T-helper 17 cell (primary cell): ENCODE measurements around the gene FAM32A. TPM values are rescaled to one million over a fixed set of nuclear protein-coding genes. Genes with fewer than 3 reads are reported as not detected.

Experiments used
- ATAC-seq: fragments of 150-1000 bp; cut with Tn5 transposase; 2 replicates; pipeline ENCODE4 v1.10.0; 2021; ENCODE audit warnings: mild to moderate bottlenecking, moderate library complexity
- DNase-seq, 3 donors: peaks; one replicate each; pipeline versions ENCODE4 v3.0.0 to v3.0.0-alpha.2; 2020 to 2021
- H3K9me3 ChIP-seq: one replicate; pipeline ENCODE4 v1.7.0; 2013; ENCODE audit warnings: low read length, mild to moderate bottlenecking; ENCODE audit not compliant: control insufficient read depth, poor library complexity, severe bottlenecking
- H3K27ac Mint-ChIP-seq: one replicate; pipeline ENCODE4 v1.8.0; 2022; ENCODE audit warnings: mild to moderate bottlenecking, moderate library complexity, mixed read lengths
- H3K27me3 Mint-ChIP-seq: one replicate; pipeline ENCODE4 v1.8.0; 2022; ENCODE audit warnings: mixed read lengths
- H3K36me3 Mint-ChIP-seq: one replicate; pipeline ENCODE4 v1.8.0; 2022; ENCODE audit warnings: low read depth, mixed read lengths
- H3K4me1 Mint-ChIP-seq: one replicate; pipeline ENCODE4 v1.8.0; 2022; ENCODE audit warnings: mild to moderate bottlenecking, mixed read lengths
- H3K4me3 Mint-ChIP-seq: one replicate; pipeline ENCODE4 v1.8.0; 2022; ENCODE audit warnings: mild to moderate bottlenecking, moderate library complexity, mixed read lengths
- total RNA-seq, 4 donors: library from RNA in 2 of 4; stranded (reverse) in 2 of 4; gene quantifications; one replicate each; pipeline ENCODE4 v1.2.3 and lab custom pipeline; 2022 to 2026

Gene FAM32A
- total RNA-seq, 2 donors from 2014 or later, result 33.7 to 48.8 TPM

GRCh38 chr19:16226184-16226591 lies 41.0 kb downstream of the FAM32A start:
- DNase-seq (no peak), ATAC-seq (no peak)
- H3K9me3 ChIP-seq, result no peaks in the 10 kb centered on the region
- no peak overlapping the region for H3K27ac Mint-ChIP-seq
- H3K36me3 Mint-ChIP-seq, result peaks cover 10% of the 10 kb centered on the region
- no peaks in the 10 kb centered on the region for H3K4me1 Mint-ChIP-seq
- no peak overlapping the region for H3K4me3 Mint-ChIP-seq
- no peaks in the 10 kb centered on the region for H3K27me3 Mint-ChIP-seq

- ATAC-seq, result no peak
- Mint-ChIP-seq H3K36me3 (peaks cover 10% of the 10 kb centered on the region), H3K4me1 (no peaks in the 10 kb centered on the region), H3K27ac (no peak overlapping the region), H3K27me3 (no peaks in the 10 kb centered on the region), H3K4me3 (no peak overlapping the region)
- DNase-seq, result no peak
- no peaks in the 10 kb centered on the region for H3K9me3 ChIP-seq
Measured at GRCh38 chr19:16226878-16227836, 41.9 kb downstream of the FAM32A start.

DNA sequence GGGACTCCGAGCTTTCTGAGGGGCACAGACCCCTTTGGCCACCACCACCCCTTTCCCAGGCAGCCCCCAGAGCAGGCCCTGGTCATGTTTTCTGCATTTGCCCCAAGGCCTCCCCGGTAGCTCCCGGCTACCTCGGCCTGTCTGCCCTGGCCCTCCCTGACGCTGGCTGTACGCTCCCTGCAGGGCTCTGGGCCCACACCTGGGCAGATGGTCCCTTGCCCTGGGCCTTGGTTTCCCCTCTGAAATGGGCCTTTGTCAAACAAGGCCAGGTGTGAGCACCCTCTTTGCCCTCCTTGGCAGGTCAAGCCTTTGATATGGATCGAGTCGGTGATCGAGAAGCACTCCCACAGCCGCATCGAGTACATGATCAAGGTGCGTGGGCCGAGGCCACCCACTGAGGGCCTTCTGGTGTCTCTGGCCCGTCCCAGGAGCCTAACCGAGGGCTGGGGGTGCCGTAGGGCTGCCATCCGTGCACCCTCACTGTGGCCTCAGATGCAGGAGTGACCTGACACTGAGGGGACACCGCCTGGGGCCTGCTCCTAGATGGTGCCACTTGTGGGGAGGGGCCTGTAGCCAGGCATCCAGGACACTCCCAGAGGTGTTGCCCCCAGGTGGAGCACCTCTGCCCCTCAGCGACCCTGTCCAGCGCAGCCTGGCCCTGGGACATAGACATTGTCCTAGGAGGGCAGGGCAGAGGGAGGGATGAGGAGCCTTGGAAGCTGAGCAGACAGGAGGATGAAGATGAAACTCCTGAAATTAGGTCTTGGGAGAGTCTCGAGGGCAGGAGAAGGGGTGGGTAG lies 42.8 kb downstream of the FAM32A start:
- no peaks in the 10 kb centered on the region for H3K9me3 ChIP-seq
- DNase-seq (no peak), ATAC-seq (no peak)
- Mint-ChIP-seq H3K27ac (no peak overlapping the region), H3K27me3 (no peaks in the 10 kb centered on the region), H3K36me3 (peaks cover 6% of the 10 kb centered on the region), H3K4me3 (no peak overlapping the region), H3K4me1 (peaks cover 2% of the 10 kb centered on the region)

DNA sequence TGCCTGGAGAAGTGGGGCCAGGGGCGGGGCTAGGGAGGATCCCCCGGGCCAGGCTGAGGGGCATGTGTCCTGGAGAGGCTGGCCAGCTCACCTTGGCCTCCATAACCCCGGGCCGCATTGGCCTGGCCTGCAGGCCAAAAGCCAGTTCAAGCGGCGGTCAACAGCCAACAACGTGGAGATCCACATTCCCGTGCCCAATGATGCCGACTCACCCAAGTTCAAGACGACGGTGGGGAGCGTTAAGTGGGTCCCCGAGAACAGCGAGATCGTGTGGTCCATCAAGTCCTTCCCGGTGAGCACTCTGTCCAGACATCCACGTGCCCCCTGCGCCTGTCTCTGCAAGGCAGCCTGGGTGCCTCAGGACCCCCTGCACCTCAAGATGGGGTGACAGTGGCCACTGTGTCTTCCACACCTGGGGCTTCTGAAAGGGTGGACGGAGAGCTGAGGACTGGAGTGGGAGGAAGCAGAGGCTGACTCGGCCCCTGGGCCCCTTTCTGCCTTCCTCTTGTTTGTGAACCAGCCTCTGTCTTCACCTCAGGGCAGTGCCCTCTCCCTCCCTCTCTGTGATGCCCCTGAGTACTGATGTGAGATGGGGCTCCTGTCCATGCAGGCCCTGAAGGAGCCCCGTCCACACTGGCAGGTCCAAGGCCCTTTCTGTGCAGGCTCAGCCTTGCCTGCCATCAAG lies 43.6 kb downstream of the FAM32A start:
- H3K36me3 Mint-ChIP-seq, result peaks cover 6% of the 10 kb centered on the region
- H3K9me3 ChIP-seq, result no peaks in the 10 kb centered on the region
- no peaks in the 10 kb centered on the region for H3K27me3 Mint-ChIP-seq
- H3K4me3 Mint-ChIP-seq, result no peak overlapping the region
- ATAC-seq (no peak), DNase-seq (no peak)
- peak overlapping the region; percentile 34 for H3K27ac Mint-ChIP-seq
- H3K4me1 Mint-ChIP-seq, result peaks cover 2% of the 10 kb centered on the region

DNA sequence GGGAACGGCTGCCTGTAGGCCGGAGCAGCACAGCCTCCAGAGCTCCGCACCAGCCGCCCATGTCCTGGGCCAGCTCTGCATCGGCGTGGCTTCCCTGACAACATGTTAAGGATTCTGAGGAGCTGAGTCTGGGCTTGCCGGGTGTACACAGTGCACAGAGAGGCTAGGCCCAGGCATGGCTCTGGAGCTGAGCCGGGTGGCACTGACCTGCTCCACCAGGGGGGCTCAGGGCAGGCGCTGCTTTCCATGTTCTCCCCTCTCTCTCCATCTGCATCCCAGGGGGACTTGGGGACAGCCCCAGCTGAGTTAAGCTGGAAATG lies 44.1 kb downstream of the FAM32A start:
- DNase-seq (no peak), ATAC-seq (no peak)
- H3K4me1 Mint-ChIP-seq, result peaks cover 2% of the 10 kb centered on the region
- peak overlapping the region; percentile 34 for H3K27ac Mint-ChIP-seq
- peaks cover 6% of the 10 kb centered on the region for H3K36me3 Mint-ChIP-seq
- no peaks in the 10 kb centered on the region for H3K27me3 Mint-ChIP-seq
- no peak overlapping the region for H3K4me3 Mint-ChIP-seq
- H3K9me3 ChIP-seq, result no peaks in the 10 kb centered on the region

DNA sequence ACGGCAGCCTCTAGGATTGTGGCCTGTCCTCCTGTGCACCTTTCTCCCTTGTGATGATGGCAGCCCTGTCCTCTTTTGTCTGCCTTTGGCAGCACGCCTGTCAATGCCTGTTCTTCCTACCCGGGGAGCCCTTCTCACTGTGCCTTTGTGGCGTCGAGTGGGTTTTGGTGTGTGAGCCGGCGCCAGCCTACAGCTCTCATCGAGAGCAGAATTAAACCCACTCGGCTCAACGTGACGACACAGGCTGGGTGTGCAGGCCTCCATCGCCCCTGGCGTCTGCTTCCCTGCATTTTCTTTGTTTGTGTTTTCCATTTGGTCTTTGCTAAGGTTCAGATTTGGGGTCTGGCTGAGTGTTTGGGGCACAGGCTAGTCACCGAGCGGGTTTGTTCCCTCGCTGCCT lies 46.9 kb downstream of the FAM32A start:
- no peaks in the 10 kb centered on the region for H3K9me3 ChIP-seq
- Mint-ChIP-seq H3K27me3 (no peaks in the 10 kb centered on the region), H3K36me3 (peaks cover 8% of the 10 kb centered on the region), H3K27ac (no peak overlapping the region), H3K4me1 (peaks cover 10% of the 10 kb centered on the region), H3K4me3 (no peak overlapping the region)
- DNase-seq, result no peak
- ATAC-seq, result no peak

GRCh38 chr19:16232568-16232967 lies 47.4 kb downstream of the FAM32A start:
- ATAC-seq (no peak), DNase-seq (no peak)
- Mint-ChIP-seq H3K36me3 (peaks cover 8% of the 10 kb centered on the region), H3K4me1 (peaks cover 10% of the 10 kb centered on the region), H3K27me3 (no peaks in the 10 kb centered on the region), H3K27ac (peak overlapping the region; percentile 37), H3K4me3 (no peak overlapping the region)
- no peaks in the 10 kb centered on the region for H3K9me3 ChIP-seq

DNA sequence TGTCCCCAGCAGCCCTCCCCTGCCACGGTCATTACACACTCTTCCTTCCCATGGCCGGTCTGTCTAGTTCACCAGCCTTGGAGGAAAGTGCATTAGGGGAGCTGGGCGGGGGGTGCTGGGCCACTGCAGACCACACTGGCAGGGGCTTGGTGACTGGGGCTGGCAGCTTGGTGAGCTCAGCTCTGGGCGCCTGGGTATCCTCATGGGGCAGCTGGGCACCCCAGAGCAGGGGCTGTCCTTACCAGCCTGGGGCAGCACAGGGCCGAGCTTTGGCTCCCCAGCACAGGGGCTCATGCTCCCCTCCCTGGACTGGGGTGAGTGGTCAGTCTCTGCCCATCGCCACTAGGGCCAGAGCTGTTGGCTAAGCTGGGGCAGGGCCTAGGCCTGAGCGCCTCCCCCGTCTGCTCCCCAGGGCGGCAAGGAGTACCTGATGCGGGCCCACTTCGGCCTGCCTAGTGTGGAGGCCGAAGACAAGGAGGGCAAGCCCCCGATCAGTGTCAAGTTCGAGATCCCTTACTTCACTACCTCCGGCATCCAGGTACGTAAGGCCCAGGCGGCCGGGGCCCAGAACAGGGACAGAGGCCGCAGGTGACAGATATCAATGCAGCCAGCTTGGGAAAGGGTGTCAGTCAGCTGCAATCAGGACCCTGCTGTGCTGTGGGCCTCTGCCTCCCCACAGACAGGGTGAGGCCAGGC lies 48.0 kb downstream of the FAM32A start:
- peaks cover 8% of the 10 kb centered on the region for H3K36me3 Mint-ChIP-seq
- no peaks in the 10 kb centered on the region for H3K9me3 ChIP-seq
- H3K4me3 Mint-ChIP-seq, result no peak overlapping the region
- no peak for ATAC-seq
- no peaks in the 10 kb centered on the region for H3K27me3 Mint-ChIP-seq
- no peak for DNase-seq
- H3K4me1 Mint-ChIP-seq, result peaks cover 13% of the 10 kb centered on the region
- peak overlapping the region; percentile 37 for H3K27ac Mint-ChIP-seq

DNA sequence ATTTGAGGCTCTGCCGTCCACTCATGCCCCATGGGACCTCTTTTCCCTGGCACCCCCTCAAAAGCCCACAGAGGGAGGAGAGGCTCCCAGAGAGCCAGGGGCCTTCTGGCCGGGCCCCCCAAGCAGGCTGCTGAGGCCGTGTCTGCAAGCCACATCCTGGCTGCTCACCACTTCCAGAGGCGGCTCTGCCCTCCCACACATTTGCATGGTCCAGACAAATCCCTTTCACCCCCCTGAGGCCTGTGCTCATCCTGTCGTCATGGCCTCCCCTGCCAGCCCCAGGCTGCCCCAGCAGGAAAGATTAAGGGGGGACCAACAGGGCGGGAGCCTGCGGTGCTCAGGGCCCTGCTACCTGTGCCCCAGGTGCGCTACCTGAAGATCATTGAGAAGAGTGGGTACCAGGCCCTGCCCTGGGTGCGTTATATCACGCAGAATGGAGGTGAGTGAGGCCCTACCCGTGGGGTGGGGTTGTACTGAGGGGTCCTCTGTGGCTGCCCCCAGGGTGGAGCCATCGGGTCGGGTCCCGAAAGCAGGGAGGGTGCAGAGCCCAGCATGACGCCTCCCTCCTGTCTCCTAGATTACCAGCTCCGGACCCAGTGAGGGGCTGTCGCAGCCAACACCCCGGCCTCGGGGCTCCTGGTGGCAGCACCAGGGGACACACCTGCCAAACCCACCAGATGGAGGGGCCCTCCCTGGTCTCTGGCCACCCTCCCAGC lies 48.8 kb downstream of the FAM32A start:
- DNase-seq, result no peak

GRCh38 chr19:16234552-16235445 lies 49.6 kb downstream of the FAM32A start:
- no peaks in the 10 kb centered on the region for H3K9me3 ChIP-seq
- DNase-seq (no peak), ATAC-seq (no peak)
- H3K4me3 Mint-ChIP-seq, result no peak overlapping the region
- H3K36me3 Mint-ChIP-seq, result peaks cover 5% of the 10 kb centered on the region
- peaks cover 16% of the 10 kb centered on the region for H3K4me1 Mint-ChIP-seq
- H3K27me3 Mint-ChIP-seq, result no peaks in the 10 kb centered on the region
- peak overlapping the region; percentile 59 for H3K27ac Mint-ChIP-seq

More for the DNA sequence above, 48.8 kb downstream of the FAM32A start:
- Mint-ChIP-seq H3K27ac (no peak overlapping the region), H3K27me3 (no peaks in the 10 kb centered on the region), H3K4me3 (no peak overlapping the region), H3K4me1 (peaks cover 16% of the 10 kb centered on the region), H3K36me3 (peaks cover 8% of the 10 kb centered on the region)
- ATAC-seq, result no peak
- no peaks in the 10 kb centered on the region for H3K9me3 ChIP-seq

- Mint-ChIP-seq H3K27me3 (no peaks in the 10 kb centered on the region), H3K4me3 (no peak overlapping the region), H3K27ac (peak overlapping the region; percentile 59), H3K36me3 (peaks cover 2% of the 10 kb centered on the region), H3K4me1 (peaks cover 16% of the 10 kb centered on the region)
- ATAC-seq (no peak), DNase-seq (no peak)
- no peaks in the 10 kb centered on the region for H3K9me3 ChIP-seq
Measured at GRCh38 chr19:16235811-16236652, 50.8 kb downstream of the FAM32A start.
